MCF 10A (cell line): ENCODE results near the gene PRSS21. TPM values are rescaled to one million over a fixed set of nuclear protein-coding genes. Genes with fewer than 3 reads are reported as not detected.

Experiments
- BruUV-seq: library from RNA; stranded (reverse); fragments of 400-500 nt; replicated peaks from 2 replicates; lab custom pipeline; 2021; lab: Mats Ljungman, UMichigan
- CTCF ChIA-PET: fragments of 300-600 bp; sonication (Branson Sonifier 250); formaldehyde crosslinking; extraction: SDS; loops from one replicate; lab custom pipeline; 2021; ENCODE audit warnings: antibody characterized with exemption, inconsistent platforms; lab: Yijun Ruan, JAX
- POLR2A ChIA-PET: fragments of 300-600, 350-650 bp; sonication (Branson Sonifier 250); formaldehyde crosslinking; extraction: SDS; loops from one replicate; lab custom pipeline; 2020; ENCODE audit warnings: antibody characterized with exemption, inconsistent platforms; lab: Yijun Ruan, JAX
- DNase-seq: peaks from one replicate; pipeline ENCODE4 v3.0.0-alpha.2; 2018; ENCODE audit not compliant: unreplicated experiment
- H3K27ac Mint-ChIP-seq: one replicate; pipeline ENCODE4 v1.8.0; 2022; ENCODE audit warnings: mild to moderate bottlenecking, low read depth, mixed read lengths; ENCODE audit not compliant: unreplicated experiment
- H3K27me3 Mint-ChIP-seq: one replicate; pipeline ENCODE4 v1.8.0; 2022; ENCODE audit warnings: mixed read lengths; ENCODE audit not compliant: insufficient read depth, unreplicated experiment
- H3K36me3 Mint-ChIP-seq: one replicate; pipeline ENCODE4 v1.8.0; 2022; ENCODE audit warnings: mild to moderate bottlenecking, moderate library complexity, mixed read lengths; ENCODE audit not compliant: insufficient read depth, unreplicated experiment
- H3K4me1 Mint-ChIP-seq: one replicate; pipeline ENCODE4 v1.8.0; 2022; ENCODE audit warnings: mixed read lengths; ENCODE audit not compliant: insufficient read depth, unreplicated experiment
- H3K4me3 Mint-ChIP-seq: one replicate; pipeline ENCODE4 v1.8.0; 2022; ENCODE audit warnings: mild to moderate bottlenecking, moderate library complexity, mixed read lengths; ENCODE audit not compliant: unreplicated experiment
- H3K9me3 Mint-ChIP-seq: one replicate; pipeline ENCODE4 v1.8.0; 2022; ENCODE audit warnings: mixed read lengths; ENCODE audit not compliant: unreplicated experiment
- CTCF ChIP-seq: fragments of 200-600 bp; IDR thresholded peaks from one replicate; pipeline ENCODE4 v1.8.0; 2022; ENCODE audit warnings: antibody characterized with exemption, mild to moderate bottlenecking; ENCODE audit not compliant: unreplicated experiment
- intact Hi-C: fragments of 100-400 bp; cut with micrococcal nuclease; formaldehyde crosslinking; loops from 2 replicates; pipeline ENCODE4 v1.14.1; 2022
- total RNA-seq: library from RNA; stranded (reverse); gene quantifications from 2 replicates; pipeline ENCODE4 v1.2.3, GENCODE V29; 2022

The PRSS21 gene
- total RNA-seq, 1 experiment from 2014 or later, result 16.4 TPM

DNA sequence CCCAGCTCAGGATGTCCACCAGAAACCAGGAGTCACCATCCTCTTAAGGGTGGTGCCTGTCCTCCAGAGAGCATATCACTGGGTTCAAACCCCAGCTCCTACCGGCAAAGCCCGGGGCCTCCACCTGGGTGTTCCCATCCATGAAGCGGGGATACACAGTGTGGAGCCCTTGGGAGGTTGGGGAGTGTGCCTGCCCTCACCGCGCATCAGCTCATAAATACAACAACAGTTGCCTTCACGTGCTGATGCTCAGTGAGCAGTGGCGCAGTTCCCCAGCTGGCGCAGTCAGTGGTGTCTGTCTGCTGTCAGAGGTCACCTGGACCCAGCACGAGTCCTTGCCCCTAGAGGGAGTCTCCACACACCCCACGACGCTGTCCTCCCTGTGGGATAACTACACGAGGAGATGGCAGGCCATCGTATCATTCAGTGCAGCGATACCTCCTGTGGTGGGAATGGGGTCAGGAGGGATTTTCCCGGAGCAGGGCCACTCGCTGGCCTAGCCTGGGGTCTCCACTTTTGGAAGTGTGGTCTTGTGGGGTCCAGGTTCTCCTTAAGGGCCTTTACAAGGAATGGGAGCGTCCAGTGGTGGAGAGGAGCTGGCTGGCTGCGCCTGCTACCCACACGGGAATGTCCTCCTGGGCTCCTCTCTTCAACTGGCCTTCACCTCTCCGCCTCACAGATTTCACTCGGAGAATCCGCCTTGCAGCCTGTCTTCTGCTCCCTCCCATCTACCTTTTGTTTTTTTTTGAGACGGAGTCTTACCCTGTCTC is 37.7 kb upstream of the PRSS21 start:
- Mint-ChIP-seq H3K36me3 (peaks cover 20% of the 10 kb centered on the region), H3K27ac (no peak overlapping the region), H3K27me3 (no peaks in the 10 kb centered on the region), H3K9me3 (no peaks in the 10 kb centered on the region), H3K4me1 (peaks cover 10% of the 10 kb centered on the region), H3K4me3 (no peak overlapping the region)
- DNase-seq, result no peak
- no peak for TF ChIP-seq CTCF
- ChIA-PET CTCF (interaction anchor here (0.6 to 1.6 kb wide), 4 partner anchors 10 to 141 kb away, joined by 3 to 6 read pairs (median 4); no protein-coding TSS in a partner anchor), POLR2A (interaction anchor here (3.1 to 6.5 kb wide), 3 partner anchors 12 to 90 kb away, joined by 48 to 79 read pairs (median 61); partner anchors contain the start of gene SRRM2)
- no TSS peak for BruUV-seq
- intact Hi-C loops, result no loop called here

DNA sequence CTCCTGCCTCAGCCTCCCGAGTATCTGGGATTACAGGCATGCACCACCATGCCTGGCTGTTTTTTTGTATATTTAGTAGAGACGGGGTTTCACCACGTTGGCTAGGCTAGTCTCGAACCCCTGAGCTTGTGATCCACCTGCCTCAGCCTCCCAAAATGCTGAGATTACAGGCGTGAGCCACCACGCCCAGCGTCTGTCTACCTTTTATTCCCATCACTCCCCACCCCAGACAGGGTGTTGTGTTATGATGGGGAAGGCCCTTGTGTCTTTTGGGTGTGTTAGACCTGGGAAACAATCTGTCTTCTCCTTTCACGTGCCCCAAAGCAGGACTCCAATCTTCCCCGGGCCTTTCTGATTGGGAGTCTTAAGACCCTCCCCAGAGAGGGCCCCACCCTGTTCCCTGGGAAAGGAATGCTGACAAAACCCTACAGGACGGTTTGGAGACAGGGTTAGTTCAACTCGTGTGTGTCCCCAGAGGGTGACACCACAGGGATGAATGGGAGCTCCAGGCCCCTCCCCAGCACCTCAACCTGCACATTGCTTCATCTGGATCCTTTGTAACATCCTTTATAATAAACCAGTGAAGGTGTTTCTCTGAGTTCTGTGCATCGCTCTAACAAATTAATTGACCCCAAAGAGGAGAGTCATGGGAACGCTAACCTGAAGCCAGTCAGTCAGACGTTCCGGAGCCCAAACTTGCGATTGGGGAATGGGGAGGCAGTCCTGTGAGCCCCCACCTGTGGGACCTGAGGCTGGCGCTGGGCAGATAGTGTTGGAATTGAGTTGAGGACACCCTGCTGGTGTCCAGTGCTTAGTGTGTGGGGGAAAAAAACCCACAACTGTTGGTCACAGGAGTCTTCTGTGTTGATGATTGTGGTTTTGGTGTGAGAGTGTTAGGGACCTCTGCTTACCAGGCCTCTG is 36.8 kb upstream of the PRSS21 start:
- intact Hi-C loops, result no loop called here
- no peaks in the 10 kb centered on the region for H3K9me3 Mint-ChIP-seq
- H3K27ac Mint-ChIP-seq, result no peak overlapping the region
- ChIA-PET POLR2A (interaction anchor here (0.8 to 1.1 kb wide), 2 partner anchors 12 to 49 kb away, joined by 3 read pairs; no protein-coding TSS in a partner anchor), CTCF (no interaction called here)
- peaks cover 10% of the 10 kb centered on the region for H3K4me1 Mint-ChIP-seq
- H3K4me3 Mint-ChIP-seq, result no peak overlapping the region
- no TSS peak for BruUV-seq
- no peak for DNase-seq
- peaks cover 11% of the 10 kb centered on the region for H3K36me3 Mint-ChIP-seq
- no peaks in the 10 kb centered on the region for H3K27me3 Mint-ChIP-seq
- TF ChIP-seq CTCF, result no peak

- ChIA-PET POLR2A (interaction anchor here (0.6 kb wide), 1 partner anchor 162 kb away, joined by 3 read pairs; no protein-coding TSS in a partner anchor), CTCF (interaction anchor here (0.7 to 1.4 kb wide), 2 partner anchors 8 to 253 kb away, joined by 3 read pairs; no protein-coding TSS in a partner anchor)
- BruUV-seq, result no TSS peak
- no peak for TF ChIP-seq CTCF
- Mint-ChIP-seq H3K4me1 (peaks cover 6% of the 10 kb centered on the region), H3K27ac (no peak overlapping the region), H3K36me3 (peaks cover 5% of the 10 kb centered on the region), H3K4me3 (no peak overlapping the region), H3K9me3 (no peaks in the 10 kb centered on the region), H3K27me3 (no peaks in the 10 kb centered on the region)
- no peak for DNase-seq
- intact Hi-C loops, result no loop called here
Observed at GRCh38 chr16:2782583-2783351, 34.3 kb upstream of the PRSS21 start.
